Measurements from ENCODE around the gene GPR39.

- TF ChIP-seq CTCF (IDR thresholded peaks at IDR 0.05): no peak
- no peak for TF ChIP-seq POLR2A (IDR thresholded peaks at IDR 0.05)
- no peak for TF ChIP-seq EP300 (IDR thresholded peaks at IDR 0.05)
- no peak for TF ChIP-seq POLR2AphosphoS5 (IDR thresholded peaks at IDR 0.05)
Measured at GRCh38 chr2:132550946-132551345, 134.3 kb downstream of the GPR39 start.
